Activated CD8-positive, alpha-beta memory T cell treated with anti-CD3 and anti-CD28 coated beads for 4 hours (primary cell): ENCODE measurements around the gene ZNF775.

Source experiments
- DNase-seq, 2 donors: peaks; one replicate each; pipeline ENCODE4 v3.0.0-alpha.2; 2020; ENCODE audit warnings: low read depth in 2 of 2

ZNF775 gene

DNA sequence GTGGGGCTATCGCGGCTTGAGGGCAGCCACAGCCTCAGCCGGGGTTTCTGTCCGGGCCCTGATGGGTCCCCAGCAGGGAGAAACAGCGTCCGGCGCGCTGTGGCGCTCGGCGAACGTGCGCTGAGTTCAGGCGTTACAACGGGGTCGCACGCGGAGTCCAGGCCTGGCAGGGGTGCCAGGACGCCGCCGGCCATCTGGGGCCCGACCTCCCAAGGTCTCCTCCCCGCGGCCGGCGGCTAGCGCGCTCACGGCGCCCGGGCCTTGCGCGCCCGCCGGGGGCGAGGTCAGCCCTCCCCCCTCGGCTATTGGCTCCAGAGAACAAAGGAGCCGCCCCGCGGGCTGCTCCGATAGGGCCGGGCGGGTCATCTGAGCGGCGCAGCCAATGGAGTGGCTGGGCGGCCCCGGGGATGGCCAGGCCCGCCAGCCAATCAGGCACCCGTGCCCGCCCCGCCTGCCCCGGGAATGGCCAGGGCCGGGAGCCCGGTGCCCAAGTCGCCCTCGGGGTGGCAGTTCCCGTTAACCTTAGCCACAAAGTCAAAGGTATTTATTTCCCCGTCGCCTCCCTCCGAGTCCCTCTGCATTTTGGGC, at the start of gene ZNF775:
TSS of gene ZNF775 (plus strand) at position 478 of the 588 bp plus-strand sequence. CDS start 9,141 bp downstream, outside the sequence.
- peak; percentile 81 to 84 for DNase-seq

DNA sequence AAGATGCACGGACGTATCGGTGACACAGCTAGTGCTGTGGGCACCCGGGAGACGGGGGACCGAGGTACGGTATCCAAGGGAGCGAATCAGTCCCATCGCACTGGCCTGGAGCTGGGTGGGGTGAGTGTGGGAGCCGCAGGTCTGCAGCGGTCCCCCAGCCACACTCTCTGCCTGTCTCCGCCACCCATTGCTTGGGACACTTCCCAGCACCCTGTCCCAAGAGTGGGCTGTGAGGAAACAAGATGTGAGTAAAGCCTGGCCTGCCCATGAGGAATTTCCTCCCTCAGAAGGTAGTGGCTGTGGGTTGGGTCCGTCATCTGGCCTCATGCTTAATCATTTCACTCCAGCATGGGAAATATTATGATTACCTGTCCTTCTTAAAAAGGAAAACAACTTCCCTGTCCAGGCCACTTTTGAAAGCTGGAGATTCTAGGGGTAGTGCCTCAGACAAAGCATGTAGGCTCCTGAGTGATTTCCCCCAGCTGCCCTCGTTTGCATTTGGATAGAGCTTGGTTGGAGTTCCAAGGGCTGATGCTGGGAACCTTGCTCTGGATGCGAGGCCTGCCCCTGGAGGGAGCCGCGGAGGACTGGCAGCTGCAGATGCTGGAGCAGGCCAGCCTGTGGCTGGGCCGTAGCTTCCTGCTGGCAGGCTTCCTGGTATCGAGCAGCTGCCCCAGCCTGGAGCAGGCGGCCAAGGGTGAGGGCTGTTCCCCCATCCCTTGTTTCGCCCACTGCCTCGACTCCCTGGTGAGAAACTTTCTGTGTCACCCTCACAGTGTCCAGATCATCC, 49.6 kb upstream of the ZNF775 start:
- no peak for DNase-seq

DNA sequence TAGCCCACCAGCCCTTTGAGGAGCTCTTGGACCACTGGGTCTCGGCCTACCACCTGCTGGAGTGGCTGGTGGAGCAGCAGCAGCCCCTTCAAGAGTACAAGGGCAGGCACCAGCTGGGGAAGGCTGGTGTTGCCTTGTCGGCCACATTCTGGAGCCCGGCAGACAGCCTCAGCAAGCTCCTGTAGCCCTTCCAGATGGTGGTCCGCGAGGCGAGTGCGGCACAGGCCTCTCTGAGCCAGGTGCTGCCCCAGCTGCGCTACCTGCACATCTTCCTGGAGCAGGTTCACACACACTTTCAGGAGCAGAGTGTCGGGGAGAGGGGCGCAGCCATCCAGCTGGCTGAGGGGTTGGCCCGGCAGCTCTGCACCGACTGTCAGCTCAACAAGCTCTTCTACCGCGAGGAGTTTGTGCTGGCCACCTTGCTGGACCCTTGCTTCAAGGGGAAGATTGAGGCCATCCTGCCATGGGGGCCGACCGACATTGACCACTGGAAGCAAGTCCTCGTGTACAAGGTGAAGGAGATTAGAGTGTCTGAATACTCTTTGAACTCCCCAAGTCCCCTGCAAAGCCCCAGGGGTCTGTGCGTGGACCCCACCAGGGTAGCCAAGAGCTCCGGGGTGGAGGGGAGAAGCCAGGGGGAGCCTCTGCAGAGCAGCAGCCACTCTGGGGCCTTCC, 48.8 kb upstream of the ZNF775 start:
- DNase-seq: no peak

DNA sequence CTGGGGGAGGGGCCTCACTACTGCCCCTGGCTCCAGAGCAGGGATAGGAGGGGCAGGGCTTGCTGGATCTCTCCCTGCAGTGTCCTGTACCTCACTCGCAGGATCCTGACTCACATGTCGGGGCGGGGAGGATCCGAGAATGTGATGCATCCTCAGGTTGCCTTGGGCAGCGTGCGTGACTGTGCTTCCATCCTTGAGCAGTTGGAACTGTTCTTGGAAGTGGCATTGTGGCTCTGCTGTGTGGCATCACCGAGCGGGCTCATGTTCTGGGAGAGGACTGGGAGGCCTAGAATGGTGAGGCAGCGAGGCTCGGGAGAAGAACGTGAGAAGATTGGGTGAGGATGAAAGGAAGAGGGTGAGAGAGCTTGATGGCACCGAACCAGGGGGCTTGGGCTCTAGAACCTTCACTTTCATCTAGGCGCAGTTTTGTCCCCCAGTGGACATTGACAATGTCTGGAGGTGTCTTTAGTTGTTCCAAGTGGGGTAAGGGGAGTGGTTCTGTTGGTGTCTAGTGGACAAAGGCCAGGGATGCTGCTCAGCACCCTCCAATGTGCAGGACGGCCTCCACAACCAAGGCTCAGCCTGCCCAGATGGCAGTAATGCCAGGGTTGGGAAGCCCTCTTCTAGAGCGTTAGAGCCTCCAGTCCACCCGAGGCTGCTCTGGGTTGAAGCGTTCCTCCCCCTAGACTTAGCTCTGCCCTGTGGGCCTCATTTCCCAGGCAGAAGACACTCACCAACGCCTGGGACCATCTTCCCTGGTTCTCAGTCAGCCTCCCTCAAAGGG, 46.1 kb upstream of the ZNF775 start:
- DNase-seq: no peak

DNA sequence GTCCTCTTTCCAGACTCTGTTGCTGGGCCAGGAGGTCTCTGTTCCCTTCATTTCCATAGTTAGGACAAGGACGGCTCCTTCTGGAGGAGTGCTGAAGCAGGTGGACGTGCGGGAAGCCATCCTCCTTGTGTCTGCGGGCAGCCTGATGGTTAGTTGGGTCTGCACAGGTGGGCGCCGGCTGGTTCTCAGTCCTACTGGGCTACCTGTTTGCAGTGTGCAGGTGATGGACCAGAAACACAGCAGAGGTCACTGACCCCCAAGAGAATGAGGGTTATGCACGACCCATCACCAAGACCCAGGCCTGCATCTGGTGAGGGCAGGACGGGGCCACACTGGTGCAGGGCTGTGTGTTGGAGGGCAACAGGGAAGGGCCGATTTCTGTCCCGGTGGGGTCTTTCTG, 45.5 kb upstream of the ZNF775 start:
- no peak for DNase-seq

DNA sequence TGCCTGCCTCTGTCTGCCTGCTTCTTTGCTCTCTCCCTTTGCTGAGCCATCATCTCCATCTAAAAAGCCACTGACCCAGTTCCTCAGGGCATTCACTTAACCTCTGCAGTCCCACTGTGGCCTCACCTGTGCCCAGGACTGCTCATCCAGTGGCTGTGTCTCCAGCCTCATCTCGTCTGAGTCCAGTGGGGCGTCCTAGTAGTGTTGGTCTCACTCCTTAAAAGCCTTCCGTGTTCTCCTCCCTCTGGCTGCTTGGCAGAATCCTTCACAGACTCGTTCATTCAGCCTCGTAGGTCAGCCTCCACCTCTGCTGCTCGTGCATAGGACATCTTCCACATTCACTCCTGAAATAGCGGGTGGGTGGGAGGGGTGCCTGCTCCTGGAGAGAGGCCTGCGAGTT, 45.0 kb upstream of the ZNF775 start:
- no peak for DNase-seq

DNA sequence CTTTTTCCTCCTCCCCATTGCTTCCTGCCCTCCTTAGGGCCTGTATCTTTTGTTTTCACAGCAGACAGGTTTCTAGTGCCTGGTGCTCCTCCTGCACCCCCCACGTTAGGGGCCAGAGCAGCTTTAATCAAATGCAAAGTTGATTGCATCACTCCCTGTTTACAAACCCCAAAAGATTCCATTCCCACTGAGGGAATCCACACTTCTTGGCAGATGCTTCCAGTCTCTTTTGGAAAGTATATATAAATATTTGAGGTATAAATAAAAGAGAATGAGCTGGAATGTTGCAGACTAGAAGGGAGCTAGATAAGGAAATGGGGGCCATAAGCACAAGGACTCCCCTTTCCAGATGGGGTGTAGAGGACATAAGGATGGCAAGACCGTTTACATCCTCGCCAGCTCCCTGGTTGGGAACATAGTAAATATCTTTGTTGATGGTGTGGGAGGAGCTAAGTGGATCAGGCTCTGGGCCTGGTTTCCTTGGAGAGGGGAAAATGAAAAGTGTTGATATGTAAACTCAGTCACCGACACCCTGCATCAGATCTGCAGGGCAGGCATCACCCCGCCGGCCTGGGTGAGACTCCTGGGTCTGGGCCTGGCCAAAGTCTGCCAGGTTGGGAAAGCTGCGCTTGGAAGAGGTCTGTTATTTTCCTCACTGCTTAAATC, 43.9 kb upstream of the ZNF775 start:
- DNase-seq: no peak

DNA sequence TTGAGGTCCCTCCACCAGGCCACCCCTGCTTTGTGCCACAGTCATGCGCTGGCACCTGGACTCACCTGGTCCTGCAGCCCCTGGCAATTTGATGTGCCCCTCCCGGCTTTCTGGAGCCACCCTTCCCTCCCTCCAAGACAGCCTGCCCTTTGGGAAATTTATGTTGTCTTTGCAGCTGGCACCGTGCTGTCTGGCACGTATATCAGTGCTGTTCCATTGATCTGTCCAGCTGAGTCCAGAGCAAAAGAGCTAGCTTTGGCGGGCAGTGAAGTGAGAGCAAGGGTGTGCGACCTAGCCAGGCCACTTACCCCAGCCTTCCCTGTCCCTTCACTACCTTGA, 43.4 kb upstream of the ZNF775 start:
- DNase-seq: no peak

DNA sequence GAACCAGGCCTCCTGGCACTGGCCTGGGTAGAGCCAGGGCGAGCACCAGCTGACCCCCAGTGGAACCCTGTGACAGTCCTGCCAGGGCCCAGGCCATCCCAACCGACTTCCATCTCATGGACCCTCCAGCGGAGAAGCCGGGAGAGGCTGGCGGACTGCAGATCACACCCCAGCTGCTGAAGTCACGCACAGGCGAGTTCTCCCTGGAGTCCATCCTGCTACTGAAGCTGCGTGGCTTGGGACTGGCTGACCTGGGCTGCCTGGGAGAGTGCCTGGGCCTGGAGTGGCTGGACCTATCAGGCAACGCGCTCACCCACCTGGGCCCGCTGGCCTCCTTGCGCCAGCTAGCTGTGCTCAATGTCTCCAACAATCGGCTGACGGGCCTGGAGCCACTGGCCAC, 42.4 kb upstream of the ZNF775 start:
- DNase-seq: no peak

DNA sequence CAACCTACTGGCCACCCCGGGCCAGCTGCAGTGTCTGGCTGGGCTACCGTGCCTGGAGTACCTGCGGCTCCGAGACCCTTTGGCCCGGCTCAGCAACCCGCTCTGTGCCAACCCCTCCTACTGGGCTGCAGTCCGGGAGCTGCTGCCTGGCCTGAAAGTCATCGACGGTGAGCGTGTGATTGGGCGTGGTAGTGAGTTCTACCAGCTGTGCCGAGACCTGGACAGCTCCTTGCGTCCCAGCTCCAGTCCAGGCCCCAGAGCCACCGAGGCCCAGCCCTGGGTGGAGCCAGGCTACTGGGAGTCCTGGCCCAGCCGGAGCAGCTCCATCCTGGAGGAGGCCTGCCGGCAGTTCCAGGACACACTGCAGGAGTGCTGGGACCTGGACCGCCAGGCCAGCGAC, 42.0 kb upstream of the ZNF775 start:
- DNase-seq: no peak

DNA sequence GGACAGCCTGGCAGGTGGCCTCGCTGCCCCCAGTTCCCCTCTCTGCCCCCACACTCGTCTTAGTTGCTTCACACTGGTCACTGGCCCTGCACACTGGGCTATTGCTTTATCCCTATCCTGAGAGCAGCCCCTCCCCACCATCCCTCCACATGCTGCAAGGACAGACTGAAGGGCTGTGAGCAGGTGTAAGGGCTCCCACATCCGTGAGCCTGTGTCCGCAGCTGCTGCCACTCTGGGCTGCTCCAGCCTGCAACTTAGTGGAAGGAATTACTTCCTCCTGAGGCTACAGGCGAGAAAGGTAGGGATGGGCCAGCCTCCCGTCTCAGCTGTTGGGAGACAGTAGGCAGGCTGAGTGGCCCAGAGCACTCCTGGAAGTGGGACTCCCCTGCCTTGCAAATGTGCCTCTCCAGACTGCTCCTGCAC, 41.5 kb upstream of the ZNF775 start:
- no peak for DNase-seq

DNA sequence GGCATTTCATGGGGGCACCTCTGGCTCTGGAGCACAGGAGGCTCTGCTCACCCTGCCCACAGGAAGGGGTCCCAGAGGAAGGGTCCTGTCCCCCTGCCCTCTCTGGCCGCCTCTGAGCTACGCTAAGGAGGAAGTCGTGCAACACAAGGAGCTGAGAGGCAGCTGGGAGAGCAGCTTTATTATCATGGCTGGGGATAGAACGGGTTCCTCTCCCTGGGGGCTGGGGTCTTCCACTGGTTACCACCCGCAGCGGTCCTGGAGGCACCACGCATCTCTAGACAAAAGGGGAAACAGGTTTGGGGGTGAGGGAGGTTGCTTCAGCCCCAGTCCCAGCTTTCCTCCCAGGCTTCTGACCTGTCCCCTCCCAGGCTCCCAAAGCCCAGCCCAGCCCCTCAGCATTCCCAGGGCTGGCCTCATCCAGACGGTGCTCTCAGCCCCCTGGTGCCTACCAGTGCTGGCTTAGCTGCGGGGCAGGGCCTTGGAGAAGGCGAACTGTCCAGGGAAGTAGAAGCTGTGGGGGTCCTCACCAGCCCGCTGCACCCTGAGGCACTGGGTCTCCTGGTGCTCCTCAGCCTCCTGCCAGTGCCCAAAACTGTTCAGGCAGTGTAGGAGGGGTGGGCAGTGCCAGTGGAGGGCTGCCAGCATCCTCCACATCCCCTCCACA, 40.8 kb upstream of the ZNF775 start:
- no peak for DNase-seq

DNA sequence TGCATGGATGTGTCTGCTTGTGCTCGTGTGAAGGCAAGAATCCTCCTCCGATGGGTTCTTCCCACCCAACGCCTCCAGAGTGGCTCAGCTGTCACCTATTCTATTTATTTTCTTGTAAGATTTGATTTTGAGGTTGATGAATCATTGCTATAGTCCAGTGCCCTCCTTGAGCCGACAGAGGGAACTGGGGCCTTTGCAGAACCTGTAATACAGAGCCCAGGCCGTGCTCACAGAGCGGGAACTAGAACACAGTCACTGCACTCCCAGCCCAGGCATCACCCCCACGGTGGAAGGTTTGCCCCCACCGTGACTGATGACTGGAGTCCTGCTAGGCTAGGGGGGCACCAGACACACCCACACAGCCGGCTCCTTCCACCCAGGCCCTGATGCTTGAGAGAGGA, 39.7 kb upstream of the ZNF775 start:
- DNase-seq: no peak

DNA sequence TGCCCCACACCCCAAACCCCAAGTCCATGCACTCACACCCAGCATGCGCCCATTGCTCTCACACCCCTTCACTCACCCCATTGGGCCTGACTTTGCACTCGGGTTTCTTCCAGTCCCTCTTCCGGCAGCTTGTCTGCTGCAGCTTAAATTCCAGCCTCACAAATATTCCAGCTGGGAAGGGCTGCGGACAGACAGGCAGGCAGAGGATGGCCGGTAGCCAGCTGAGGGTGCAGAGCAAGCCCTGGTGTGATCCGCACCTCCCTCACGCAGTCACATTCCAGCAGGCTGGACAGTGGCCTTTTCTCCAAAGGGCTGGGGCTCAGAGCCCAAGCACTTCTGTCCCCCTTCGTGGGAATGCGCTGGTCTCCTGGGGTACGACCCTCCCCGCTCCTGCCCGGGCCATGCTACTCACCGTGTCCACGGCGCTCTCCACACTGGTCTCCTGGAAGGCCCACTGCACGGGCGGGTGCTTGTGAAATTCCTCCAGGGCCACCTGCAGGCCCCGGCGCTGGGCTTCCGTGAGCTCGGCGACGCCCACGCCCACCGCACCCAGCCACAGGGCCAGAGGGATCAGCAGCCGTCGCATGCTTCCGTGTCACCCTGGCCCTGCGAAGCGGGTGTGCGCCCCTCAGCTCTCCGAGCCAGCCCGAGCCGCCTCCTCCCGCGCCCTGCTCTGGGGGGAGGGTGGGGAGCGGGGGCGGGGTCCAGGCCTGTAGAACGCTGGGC, 38.9 kb upstream of the ZNF775 start:
- DNase-seq: no peak

DNA sequence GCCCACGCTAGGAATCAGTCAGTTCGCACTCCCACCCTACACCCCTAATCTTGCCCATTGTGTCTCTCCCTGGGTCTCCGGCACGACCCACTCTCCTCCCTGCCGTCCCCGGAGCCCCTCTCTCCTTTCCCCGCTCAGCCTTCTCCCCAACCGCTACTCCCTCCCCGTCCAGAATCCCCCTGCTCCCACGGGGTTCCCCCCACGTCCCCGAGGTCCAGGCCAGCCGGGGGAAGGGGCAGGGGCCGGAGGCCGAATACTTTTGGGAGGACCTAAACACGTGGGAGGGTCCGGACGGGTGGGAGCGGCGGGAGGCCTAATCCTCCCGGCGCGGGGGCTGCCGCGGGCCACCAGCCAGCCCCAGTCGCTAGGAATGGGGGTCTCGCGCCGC, 38.3 kb upstream of the ZNF775 start:
- no peak for DNase-seq

DNA sequence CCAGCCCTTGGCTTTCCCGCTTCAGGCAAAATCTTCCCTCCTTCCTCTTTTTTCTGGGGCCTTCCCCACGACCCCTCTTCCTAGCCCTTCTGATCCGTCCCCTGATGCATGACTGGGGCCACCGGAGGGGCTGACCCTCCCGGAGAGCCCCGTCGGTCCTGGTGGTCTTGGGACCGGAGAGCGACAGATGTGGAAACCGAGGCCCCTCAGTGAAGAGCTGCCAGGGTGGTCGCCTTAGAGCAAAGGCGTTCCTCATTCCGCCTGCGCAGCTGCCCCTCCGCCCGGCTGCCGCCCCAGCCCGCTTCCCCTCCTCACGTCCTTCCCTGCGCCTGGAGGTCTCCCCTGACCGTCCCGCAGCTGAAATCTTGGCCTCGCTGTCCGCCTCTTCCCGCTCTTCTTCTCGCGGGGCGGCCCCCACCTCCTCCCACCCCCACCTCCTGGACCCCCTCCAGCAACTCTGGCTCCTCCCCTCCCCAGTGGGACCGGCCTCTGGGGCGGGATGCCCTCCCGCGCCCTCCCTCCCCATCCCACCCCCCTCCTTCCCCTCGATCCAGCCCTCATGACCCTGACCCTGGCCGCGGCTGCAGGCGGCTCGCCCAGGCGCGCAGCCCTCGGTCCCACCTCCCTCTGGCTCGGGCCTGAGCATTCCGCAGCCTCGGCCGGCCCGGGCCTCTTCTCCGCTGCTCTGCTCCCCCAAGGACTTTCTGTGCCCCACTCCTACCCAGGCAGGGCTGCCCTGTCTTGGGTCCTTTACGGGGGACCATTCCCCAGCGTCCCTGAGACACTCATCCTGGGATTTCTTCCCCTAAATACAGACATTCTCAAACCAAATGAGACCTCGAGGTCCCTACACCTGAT, 37.6 kb upstream of the ZNF775 start, which contains the start of gene RARRES2:
TSS of gene RARRES2 (minus strand) at position 367 of the 858 bp plus-strand sequence. CDS start 1,020 bp downstream, outside the sequence.
- no peak for DNase-seq

DNA sequence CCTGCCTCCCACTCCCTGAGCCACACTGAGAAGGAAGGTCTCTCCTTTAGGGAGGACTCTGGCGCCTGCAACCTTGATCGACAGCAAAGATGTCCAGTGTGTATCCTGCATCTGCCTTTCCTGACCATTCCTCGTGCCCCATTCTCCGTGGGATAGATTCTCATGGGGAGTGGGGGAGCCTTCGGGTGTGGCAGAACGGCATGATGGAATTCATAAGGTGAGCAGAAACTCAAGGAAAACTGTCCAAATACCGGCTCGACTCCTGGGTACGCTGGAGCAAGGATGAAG, 37.1 kb upstream of the ZNF775 start:
- no peak for DNase-seq

DNA sequence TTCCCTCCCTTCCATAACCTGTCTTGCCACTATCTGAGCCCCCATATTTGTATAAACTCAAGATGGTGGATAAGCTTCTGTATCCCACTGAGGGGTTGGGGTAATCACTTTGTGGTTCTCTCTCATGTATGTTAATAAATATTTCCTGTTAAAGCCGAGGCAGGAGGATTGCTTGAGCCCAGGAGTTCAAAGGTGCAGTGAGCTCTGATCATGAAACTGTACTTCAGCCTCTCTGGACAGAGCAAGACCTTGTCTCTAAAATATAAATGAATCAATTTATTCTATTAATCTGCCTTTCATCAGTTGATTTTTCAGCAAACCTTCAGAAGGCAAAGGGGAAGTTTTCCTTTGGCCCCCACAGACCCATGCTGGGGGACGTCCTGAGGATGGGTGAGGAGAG, 35.9 kb upstream of the ZNF775 start:
- no peak for DNase-seq

DNA sequence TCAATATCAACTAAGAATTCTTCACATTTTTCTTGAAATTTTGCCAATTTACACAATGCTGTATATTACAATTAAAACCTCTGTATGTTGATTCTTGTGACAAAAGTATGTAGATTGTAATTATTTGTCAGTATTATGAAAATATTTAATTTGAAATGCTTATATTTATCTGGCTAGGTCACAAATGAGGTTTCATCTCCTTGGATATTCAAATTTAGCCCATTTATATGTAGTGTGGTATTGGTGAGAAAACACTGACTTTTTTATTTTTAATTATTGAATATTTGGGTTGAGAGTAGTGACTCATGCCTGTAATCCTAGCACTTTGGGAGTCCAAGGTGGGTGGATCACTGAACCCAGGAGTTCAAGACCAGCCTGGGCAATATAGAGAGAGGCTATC, 34.8 kb upstream of the ZNF775 start:
- no peak for DNase-seq

DNA sequence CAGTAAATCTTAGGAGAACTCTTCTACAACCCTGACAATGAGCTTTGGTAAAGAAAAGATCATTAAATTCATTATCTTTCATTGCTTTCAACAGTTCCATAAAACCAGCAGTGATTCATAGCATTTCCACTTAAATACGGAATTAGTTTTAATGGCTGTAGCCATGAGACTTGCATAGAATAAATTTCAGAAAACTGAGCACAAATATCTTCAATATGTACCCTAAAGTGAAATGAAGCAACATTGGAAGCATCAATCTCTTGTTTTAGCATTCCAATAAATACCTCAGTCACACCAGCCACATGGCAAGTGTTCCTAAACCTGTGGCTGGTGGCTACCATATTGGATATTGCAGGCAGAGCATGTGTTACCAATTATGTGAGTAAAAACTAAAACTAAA, 34.1 kb upstream of the ZNF775 start:
- no peak for DNase-seq
